NOMO-1 (cell line): Measurements from ENCODE around the gene NLGN3.

Source experiments
- DNase-seq, 2 experiments: peaks; one replicate each; lab custom pipeline; 2025; ENCODE audit not compliant: unreplicated experiment in 2 of 2; lab: John Stamatoyannopoulos, UW

The NLGN3 gene

GRCh38 chrX:71210816-71211215, 66.2 kb downstream of the NLGN3 start:
- DNase-seq: no peak

GRCh38 chrX:71212536-71212935, 67.9 kb downstream of the NLGN3 start:
- no peak for DNase-seq

GRCh38 chrX:71214152-71214551, 69.5 kb downstream of the NLGN3 start:
- DNase-seq: no peak

- DNase-seq: no peak
Observed at GRCh38 chrX:71214604-71215337, 70.1 kb downstream of the NLGN3 start.

- DNase-seq: no peak
Observed at GRCh38 chrX:71215338-71215912, 70.8 kb downstream of the NLGN3 start.

GRCh38 chrX:71216485-71216884, 71.8 kb downstream of the NLGN3 start:
- no peak for DNase-seq

GRCh38 chrX:71217298-71217697, 72.7 kb downstream of the NLGN3 start:
- no peak for DNase-seq
